BLaER1 (cell line): ENCODE data around the gene COL4A2.
"Not testable (repeated sequence)": the region's sequence is repeated elsewhere in the genome, so short reads cannot be mapped to it uniquely, and the experiment has no call there.

Source experiments
- H3K27ac ChIP-seq: shearing (Covaris generic); formaldehyde crosslinking; 2 replicates; pipeline ENCODE4 v1.8.1; 2022
- H3K27me3 ChIP-seq: shearing (Covaris generic); formaldehyde crosslinking; 2 replicates; pipeline ENCODE4 v1.8.1; 2022
- H3K36me3 ChIP-seq: shearing (Covaris generic); formaldehyde crosslinking; 2 replicates; pipeline ENCODE4 v1.8.1; 2022
- H3K4me1 ChIP-seq: shearing (Covaris generic); formaldehyde crosslinking; 2 replicates; pipeline ENCODE4 v1.8.1; 2022
- H3K4me2 ChIP-seq: shearing (Covaris generic); formaldehyde crosslinking; 2 replicates; pipeline ENCODE4 v1.8.1; 2022
- H3K4me3 ChIP-seq: shearing (Covaris generic); formaldehyde crosslinking; 2 replicates; pipeline ENCODE4 v1.8.1; 2022
- H3K9ac ChIP-seq: shearing (Covaris generic); formaldehyde crosslinking; 2 replicates; pipeline ENCODE4 v1.8.1; 2022
- H3K9me3 ChIP-seq: shearing (Covaris generic); formaldehyde crosslinking; 2 replicates; pipeline ENCODE4 v1.8.1; 2022
- H4K20me1 ChIP-seq: shearing (Covaris generic); formaldehyde crosslinking; 2 replicates; pipeline ENCODE4 v1.8.1; 2022
- Cebpa-rat ChIP-seq: shearing (Covaris generic); IDR thresholded peaks from 2 replicates; pipeline ENCODE4 v1.8.1; 2022

The COL4A2 gene

GRCh38 chr13:110491869-110492678 is 185.0 kb downstream of the COL4A2 start:
- H3K9me3 ChIP-seq: no peaks in the 10 kb centered on the region; the same call in 1 of the 2 replicates
- H3K9ac ChIP-seq: no peak overlapping the region
- H3K4me1 ChIP-seq: peaks cover 27% of the 10 kb centered on the region
- TF ChIP-seq Cebpa-rat: no peak
- H3K4me2 ChIP-seq: no peak overlapping the region
- no peak overlapping the region for H3K27ac ChIP-seq
- no peaks in the 10 kb centered on the region for H3K27me3 ChIP-seq
- H3K36me3 ChIP-seq: no peaks in the 10 kb centered on the region
- no peak overlapping the region for H3K4me3 ChIP-seq
- H4K20me1 ChIP-seq: no peaks in the 10 kb centered on the region

GRCh38 chr13:110492679-110493593 is 185.9 kb downstream of the COL4A2 start:
- TF ChIP-seq Cebpa-rat: no peak
- Histone ChIP-seq H4K20me1 (no peaks in the 10 kb centered on the region), H3K27me3 (no peaks in the 10 kb centered on the region), H3K4me2 (no peak overlapping the region), H3K9me3 (no peaks in the 10 kb centered on the region; the same call in 1 of the 2 replicates), H3K4me1 (peaks cover 18% of the 10 kb centered on the region), H3K4me3 (no peak overlapping the region), H3K9ac (no peak overlapping the region), H3K36me3 (no peaks in the 10 kb centered on the region), H3K27ac (no peak overlapping the region)

GRCh38 chr13:110493613-110494012 is 186.5 kb downstream of the COL4A2 start:
- Histone ChIP-seq H3K36me3 (no peaks in the 10 kb centered on the region), H3K27me3 (no peaks in the 10 kb centered on the region), H3K4me2 (no peak overlapping the region), H3K4me1 (peaks cover 11% of the 10 kb centered on the region), H3K27ac (no peak overlapping the region), H3K4me3 (no peak overlapping the region), H3K9me3 (no peaks in the 10 kb centered on the region; the same call in 1 of the 2 replicates), H4K20me1 (no peaks in the 10 kb centered on the region), H3K9ac (no peak overlapping the region)
- TF ChIP-seq Cebpa-rat: no peak

GRCh38 chr13:110495376-110495775 is 188.3 kb downstream of the COL4A2 start:
- H3K9ac ChIP-seq: no peak overlapping the region
- H3K4me2 ChIP-seq: no peak overlapping the region
- no peaks in the 10 kb centered on the region for H4K20me1 ChIP-seq
- TF ChIP-seq Cebpa-rat: no peak
- H3K27me3 ChIP-seq: no peaks in the 10 kb centered on the region
- no peak overlapping the region for H3K4me3 ChIP-seq
- H3K27ac ChIP-seq: no peak overlapping the region
- H3K4me1 ChIP-seq: 0 out of 2 replicates have a peak, but pooled peaks cover 5% of the 10 kb centered on the region
- H3K9me3 ChIP-seq: peaks cover 12% of the 10 kb centered on the region
- no peaks in the 10 kb centered on the region for H3K36me3 ChIP-seq

GRCh38 chr13:110495881-110496280 is 188.8 kb downstream of the COL4A2 start:
- H3K36me3 ChIP-seq: no peaks in the 10 kb centered on the region
- no peak overlapping the region for H3K9ac ChIP-seq
- H3K4me1 ChIP-seq: 0 out of 2 replicates have a peak, but pooled peaks cover 3% of the 10 kb centered on the region
- H3K9me3 ChIP-seq: peaks cover 17% of the 10 kb centered on the region
- H3K27me3 ChIP-seq: no peaks in the 10 kb centered on the region
- no peak overlapping the region for H3K4me2 ChIP-seq
- H3K27ac ChIP-seq: no peak overlapping the region
- TF ChIP-seq Cebpa-rat: no peak
- no peak overlapping the region for H3K4me3 ChIP-seq
- no peaks in the 10 kb centered on the region for H4K20me1 ChIP-seq

- Histone ChIP-seq H4K20me1 (no peaks in the 10 kb centered on the region), H3K4me2 (no peak overlapping the region), H3K27me3 (no peaks in the 10 kb centered on the region), H3K9ac (no peak overlapping the region), H3K4me1 (no peaks in the 10 kb centered on the region), H3K4me3 (no peak overlapping the region), H3K9me3 (peaks cover 20% of the 10 kb centered on the region), H3K27ac (no peak overlapping the region), H3K36me3 (no peaks in the 10 kb centered on the region)
- TF ChIP-seq Cebpa-rat: no peak
Observed at GRCh38 chr13:110496281-110496680, 189.2 kb downstream of the COL4A2 start.

- H3K27ac ChIP-seq: no peak overlapping the region
- no peaks in the 10 kb centered on the region for H4K20me1 ChIP-seq
- H3K27me3 ChIP-seq: no peaks in the 10 kb centered on the region
- H3K4me2 ChIP-seq: no peak overlapping the region
- TF ChIP-seq Cebpa-rat: no peak
- no peak overlapping the region for H3K9ac ChIP-seq
- H3K9me3 ChIP-seq: peaks cover 20% of the 10 kb centered on the region
- H3K4me3 ChIP-seq: no peak overlapping the region
- no peaks in the 10 kb centered on the region for H3K4me1 ChIP-seq
- no peaks in the 10 kb centered on the region for H3K36me3 ChIP-seq
Observed at GRCh38 chr13:110497003-110497402, 189.9 kb downstream of the COL4A2 start.

- H3K4me3 ChIP-seq, H3K4me2 ChIP-seq, H3K27me3 ChIP-seq, H3K9ac ChIP-seq, H3K27ac ChIP-seq, H4K20me1 ChIP-seq, H3K36me3 ChIP-seq, H3K4me1 ChIP-seq: not testable (repeated sequence)
- peaks cover 20% of the 10 kb centered on the region for H3K9me3 ChIP-seq
Observed at GRCh38 chr13:110497896-110498295, 190.8 kb downstream of the COL4A2 start.

- H3K9me3 ChIP-seq: peaks cover 20% of the 10 kb centered on the region
- H3K27me3 ChIP-seq: no peaks in the 10 kb centered on the region
- no peak overlapping the region for H3K4me2 ChIP-seq
- no peaks in the 10 kb centered on the region for H4K20me1 ChIP-seq
- no peak overlapping the region for H3K27ac ChIP-seq
- no peak overlapping the region for H3K9ac ChIP-seq
- no peak for TF ChIP-seq Cebpa-rat
- no peak overlapping the region for H3K4me3 ChIP-seq
- H3K36me3 ChIP-seq: no peaks in the 10 kb centered on the region
- peaks cover 6% of the 10 kb centered on the region for H3K4me1 ChIP-seq
Observed at GRCh38 chr13:110498327-110498726, 191.2 kb downstream of the COL4A2 start.

GRCh38 chr13:110498765-110499164 is 191.7 kb downstream of the COL4A2 start:
- H3K4me2 ChIP-seq: no peak overlapping the region
- H3K9ac ChIP-seq: no peak overlapping the region
- H3K27me3 ChIP-seq: no peaks in the 10 kb centered on the region
- no peak overlapping the region for H3K4me3 ChIP-seq
- H3K27ac ChIP-seq: no peak overlapping the region
- no peaks in the 10 kb centered on the region for H3K36me3 ChIP-seq
- no peaks in the 10 kb centered on the region for H4K20me1 ChIP-seq
- no peak for TF ChIP-seq Cebpa-rat
- H3K9me3 ChIP-seq: peaks cover 20% of the 10 kb centered on the region
- peaks cover 11% of the 10 kb centered on the region for H3K4me1 ChIP-seq
